ENCODE results near the gene DHRS11.

GRCh38 chr17:36600465-36600864, 8.8 kb downstream of the DHRS11 start:
- TF ChIP-seq, protein P1, sequence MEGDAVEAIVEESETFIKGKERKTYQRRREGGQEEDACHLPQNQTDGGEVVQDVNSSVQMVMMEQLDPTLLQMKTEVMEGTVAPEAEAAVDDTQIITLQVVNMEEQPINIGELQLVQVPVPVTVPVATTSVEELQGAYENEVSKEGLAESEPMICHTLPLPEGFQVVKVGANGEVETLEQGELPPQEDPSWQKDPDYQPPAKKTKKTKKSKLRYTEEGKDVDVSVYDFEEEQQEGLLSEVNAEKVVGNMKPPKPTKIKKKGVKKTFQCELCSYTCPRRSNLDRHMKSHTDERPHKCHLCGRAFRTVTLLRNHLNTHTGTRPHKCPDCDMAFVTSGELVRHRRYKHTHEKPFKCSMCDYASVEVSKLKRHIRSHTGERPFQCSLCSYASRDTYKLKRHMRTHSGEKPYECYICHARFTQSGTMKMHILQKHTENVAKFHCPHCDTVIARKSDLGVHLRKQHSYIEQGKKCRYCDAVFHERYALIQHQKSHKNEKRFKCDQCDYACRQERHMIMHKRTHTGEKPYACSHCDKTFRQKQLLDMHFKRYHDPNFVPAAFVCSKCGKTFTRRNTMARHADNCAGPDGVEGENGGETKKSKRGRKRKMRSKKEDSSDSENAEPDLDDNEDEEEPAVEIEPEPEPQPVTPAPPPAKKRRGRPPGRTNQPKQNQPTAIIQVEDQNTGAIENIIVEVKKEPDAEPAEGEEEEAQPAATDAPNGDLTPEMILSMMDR (IDR thresholded peaks at IDR 0.05), result no peak
- no peak for TF ChIP-seq POLR2A (IDR thresholded peaks at IDR 0.05)
- no peak for TF ChIP-seq POLR2AphosphoS5 (IDR thresholded peaks at IDR 0.05)
